Measurements from ENCODE around the gene NEAT1.
"Not testable (repeated sequence)": the region's sequence is repeated elsewhere in the genome, so short reads cannot be mapped to it uniquely, and the experiment has no call there.

Gene NEAT1

GRCh38 chr11:65411681-65412070 lies 10.9 kb upstream of the NEAT1 start:
- no peak for DNase-seq

GRCh38 chr11:65412271-65413076 lies 10.1 kb upstream of the NEAT1 start:
- DNase-seq = no peak

GRCh38 chr11:65413077-65413664 lies 9.4 kb upstream of the NEAT1 start:
- DNase-seq = not testable (repeated sequence)

GRCh38 chr11:65414776-65415498 lies 7.7 kb upstream of the NEAT1 start:
- DNase-seq = no peak

- no peak for DNase-seq
Measured at GRCh38 chr11:65415499-65416340, 6.9 kb upstream of the NEAT1 start.

- peak; percentile 86 for DNase-seq
Measured at GRCh38 chr11:65416341-65416824, 6.2 kb upstream of the NEAT1 start.

GRCh38 chr11:65416841-65417701 lies 5.5 kb upstream of the NEAT1 start:
- DNase-seq = peak; percentile 28

- DNase-seq = peak; percentile 28
Measured at GRCh38 chr11:65417702-65418430, 4.7 kb upstream of the NEAT1 start.

- no peak for DNase-seq
Measured at GRCh38 chr11:65418431-65418680, 4.2 kb upstream of the NEAT1 start.

- DNase-seq = peak; percentile 76
Measured at GRCh38 chr11:65418681-65419459, 3.7 kb upstream of the NEAT1 start.

GRCh38 chr11:65419460-65419771 lies 3.2 kb upstream of the NEAT1 start:
- DNase-seq = no peak

- peak; percentile 64 for DNase-seq
Measured at GRCh38 chr11:65419772-65420481, 2.7 kb upstream of the NEAT1 start.

GRCh38 chr11:65420506-65420905 lies 2.1 kb upstream of the NEAT1 start:
- no peak for DNase-seq

- peak; percentile 82 for DNase-seq
Measured at GRCh38 chr11:65420979-65421793, 1.4 kb upstream of the NEAT1 start.

- peak; percentile 83 for DNase-seq
Measured at GRCh38 chr11:65421794-65422632, 585 bp upstream of the NEAT1 start.

- no peak for DNase-seq
Measured at GRCh38 chr11:65423516-65424204, 1.1 kb downstream of the NEAT1 start.
